ENCODE data around the gene PRSS56. TPM values are rescaled to one million over a fixed set of nuclear protein-coding genes. Genes with fewer than 3 reads are reported as not detected.
A peak's percentile ranks its signal among the peaks of the same experiment; 100 is the strongest.
"Not testable (repeated sequence)": the region's sequence is repeated elsewhere in the genome, so short reads cannot be mapped to it uniquely, and the experiment has no call there.

The PRSS56 gene
- polyA plus RNA-seq, 3 donors, result not detected

DNA sequence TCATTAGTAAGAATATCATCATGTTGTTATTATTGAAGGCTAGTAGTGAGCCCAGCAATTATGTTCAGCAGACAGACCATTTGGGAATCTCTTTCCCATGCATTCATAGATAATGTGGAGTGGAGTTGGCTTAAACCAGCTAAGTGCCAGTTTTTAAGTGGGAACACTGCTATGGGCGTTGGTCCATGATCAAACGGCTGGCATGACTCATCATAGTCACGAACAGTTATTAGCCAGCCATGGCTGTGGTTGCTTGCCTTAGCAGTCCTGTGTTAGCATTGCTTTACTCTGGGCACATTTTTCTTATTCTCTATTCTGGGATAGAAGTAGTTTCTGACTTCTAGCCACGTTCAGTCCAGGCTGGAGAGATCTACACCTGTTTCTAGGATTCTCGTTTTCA lies 48.0 kb downstream of the PRSS56 start:
- intact Hi-C loops (cut with micrococcal nuclease), result no loop called here
- Histone ChIP-seq H3K4me2 (replicated peaks; ENCODE audit: extremely low read depth, low read length, poor library complexity, severe bottlenecking) (no peak overlapping the region), H3K27ac (ENCODE audit: low read depth in 1 of 2, low read length in 2 of 2) (no peak overlapping the region), H3K27me3 (ENCODE audit: control insufficient read depth in 2 of 2, insufficient read depth in 2 of 2, low read length in 2 of 2) (no peaks in the 10 kb centered on the region), H3K36me3 (replicated peaks in 1 of 2; ENCODE audit: control insufficient read depth in 1 of 2, insufficient read depth in 2 of 2, low read length in 2 of 2) (peaks cover 92 to 99% of the 10 kb centered on the region in 2 donors), H3K4me3 (replicated peaks in 1 of 3; ENCODE audit: low read depth in 2 of 3, low read length in 3 of 3) (no peak overlapping the region), H3K79me2 (ENCODE audit: insufficient read depth, low read length) (no peaks in the 10 kb centered on the region), H4K20me1 (ENCODE audit: insufficient read depth, low read length) (peaks cover 58% of the 10 kb centered on the region), H3K9ac (ENCODE audit: insufficient read depth, low read length, poor library complexity, severe bottlenecking) (no peak overlapping the region), H2AFZ (ENCODE audit: insufficient read depth, low read depth, low read length, poor library complexity, severe bottlenecking) (no peak overlapping the region), H3K4me1 (ENCODE audit: control insufficient read depth in 1 of 2, insufficient read depth in 2 of 2, low read length in 2 of 2) (no peaks in the 10 kb centered on the region), H3K9me3 (replicated peaks in 1 of 2; ENCODE audit: control insufficient read depth in 1 of 2, insufficient read depth in 1 of 2, low read length in 2 of 2) (no peaks in the 10 kb centered on the region)
- no peak overlapping the region for H3K4me3 Mint-ChIP-seq
- H3K27ac Mint-ChIP-seq, result no peak overlapping the region
- H3K9me3 Mint-ChIP-seq, result peaks cover 0 to 1% (median 0%) of the 10 kb centered on the region in 7 donors
- H3K27me3 Mint-ChIP-seq (ENCODE audit: low read depth in 3 of 3), result peaks cover 0 to 4% (median 0%) of the 10 kb centered on the region in 3 donors
- peaks cover 95 to 100% of the 10 kb centered on the region in 2 donors for H3K36me3 Mint-ChIP-seq
- DNase-seq, result peak in 2 of 3 donors; percentile 8 to 28
- H3K4me1 Mint-ChIP-seq, result peaks cover 4% of the 10 kb centered on the region
- 54% methylated on average over 2 of the region's 5 CpGs for WGBS (ENCODE audit: insufficient coverage)
- TF ChIP-seq, protein P1, sequence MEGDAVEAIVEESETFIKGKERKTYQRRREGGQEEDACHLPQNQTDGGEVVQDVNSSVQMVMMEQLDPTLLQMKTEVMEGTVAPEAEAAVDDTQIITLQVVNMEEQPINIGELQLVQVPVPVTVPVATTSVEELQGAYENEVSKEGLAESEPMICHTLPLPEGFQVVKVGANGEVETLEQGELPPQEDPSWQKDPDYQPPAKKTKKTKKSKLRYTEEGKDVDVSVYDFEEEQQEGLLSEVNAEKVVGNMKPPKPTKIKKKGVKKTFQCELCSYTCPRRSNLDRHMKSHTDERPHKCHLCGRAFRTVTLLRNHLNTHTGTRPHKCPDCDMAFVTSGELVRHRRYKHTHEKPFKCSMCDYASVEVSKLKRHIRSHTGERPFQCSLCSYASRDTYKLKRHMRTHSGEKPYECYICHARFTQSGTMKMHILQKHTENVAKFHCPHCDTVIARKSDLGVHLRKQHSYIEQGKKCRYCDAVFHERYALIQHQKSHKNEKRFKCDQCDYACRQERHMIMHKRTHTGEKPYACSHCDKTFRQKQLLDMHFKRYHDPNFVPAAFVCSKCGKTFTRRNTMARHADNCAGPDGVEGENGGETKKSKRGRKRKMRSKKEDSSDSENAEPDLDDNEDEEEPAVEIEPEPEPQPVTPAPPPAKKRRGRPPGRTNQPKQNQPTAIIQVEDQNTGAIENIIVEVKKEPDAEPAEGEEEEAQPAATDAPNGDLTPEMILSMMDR (IDR thresholded peaks at IDR 0.05), result no peak

DNA sequence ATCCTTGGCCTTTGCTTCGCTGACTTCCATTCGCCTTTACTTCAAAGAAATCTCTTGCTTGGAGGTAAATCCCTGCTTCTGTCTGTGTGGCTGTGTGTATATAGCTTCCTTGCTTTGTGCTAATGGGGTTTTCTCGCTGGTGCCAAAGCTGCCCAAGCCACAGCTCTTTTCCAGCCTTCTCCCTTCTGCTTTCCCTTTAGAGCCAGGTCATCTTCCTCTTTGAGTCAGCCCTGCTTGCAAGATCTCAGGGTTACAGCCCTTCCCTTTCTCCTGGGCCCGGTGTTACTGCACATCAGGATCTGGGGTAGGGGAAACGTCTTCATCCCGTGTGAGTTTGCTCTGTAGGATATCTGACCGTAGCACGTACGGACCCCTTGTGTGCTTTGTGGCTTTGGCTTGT lies 49.4 kb downstream of the PRSS56 start:
- Histone ChIP-seq H2AFZ (ENCODE audit: insufficient read depth, low read depth, low read length, poor library complexity, severe bottlenecking) (no peak overlapping the region), H3K36me3 (replicated peaks in 1 of 2; ENCODE audit: control insufficient read depth in 1 of 2, insufficient read depth in 2 of 2, low read length in 2 of 2) (peaks cover 92 to 100% of the 10 kb centered on the region in 2 donors), H3K27ac (ENCODE audit: low read depth in 1 of 2, low read length in 2 of 2) (peak overlapping the region in 1 of 2 donors; percentile 31), H4K20me1 (ENCODE audit: insufficient read depth, low read length) (peaks cover 54% of the 10 kb centered on the region), H3K9ac (ENCODE audit: insufficient read depth, low read length, poor library complexity, severe bottlenecking) (no peak overlapping the region), H3K4me3 (replicated peaks in 1 of 3; ENCODE audit: low read depth in 2 of 3, low read length in 3 of 3) (no peak overlapping the region), H3K79me2 (ENCODE audit: insufficient read depth, low read length) (no peaks in the 10 kb centered on the region), H3K27me3 (ENCODE audit: control insufficient read depth in 2 of 2, insufficient read depth in 2 of 2, low read length in 2 of 2) (no peaks in the 10 kb centered on the region), H3K4me1 (ENCODE audit: control insufficient read depth in 1 of 2, insufficient read depth in 2 of 2, low read length in 2 of 2) (no peaks in the 10 kb centered on the region), H3K9me3 (replicated peaks in 1 of 2; ENCODE audit: control insufficient read depth in 1 of 2, insufficient read depth in 1 of 2, low read length in 2 of 2) (no peaks in the 10 kb centered on the region), H3K4me2 (replicated peaks; ENCODE audit: extremely low read depth, low read length, poor library complexity, severe bottlenecking) (no peak overlapping the region)
- Mint-ChIP-seq H3K4me3 (no peak overlapping the region), H3K4me1 (peaks cover 4% of the 10 kb centered on the region), H3K27ac (peak overlapping the region in 1 of 7 donors; percentile 10), H3K9me3 (peaks cover 0 to 1% (median 0%) of the 10 kb centered on the region in 7 donors), H3K36me3 (peaks cover 94 to 99% of the 10 kb centered on the region in 2 donors), H3K27me3 (ENCODE audit: low read depth in 3 of 3) (peaks cover 0 to 1% (median 0%) of the 10 kb centered on the region in 3 donors)
- TF ChIP-seq, protein P1 (IDR thresholded peaks at IDR 0.05), result no peak
- intact Hi-C loops (cut with micrococcal nuclease), result no loop called here
- DNase-seq, result no peak
- no CpG with 5 or more reads among the region's 9 CpGs for WGBS (ENCODE audit: insufficient coverage)

DNA sequence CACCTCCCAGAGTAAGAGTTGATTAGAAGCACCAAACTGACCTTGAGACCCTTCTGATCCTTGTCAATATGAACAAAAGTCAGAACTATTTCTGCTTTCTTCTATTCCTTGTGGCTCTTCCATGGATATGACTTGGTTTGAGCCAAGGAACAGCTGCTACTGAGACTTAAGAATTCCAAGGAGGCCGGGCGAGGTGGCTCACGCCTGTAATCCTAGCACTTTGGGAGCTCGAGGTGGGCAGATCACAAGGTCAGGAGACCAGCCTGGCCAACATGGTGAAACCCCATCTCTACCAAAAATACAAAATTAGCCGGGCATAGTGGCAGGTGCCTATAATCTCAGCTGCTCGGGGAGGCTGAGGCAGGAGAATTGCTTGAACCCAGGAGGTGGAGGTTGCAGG lies 50.3 kb downstream of the PRSS56 start:
- H3K27me3 ChIP-seq (ENCODE audit: control insufficient read depth in 2 of 2, insufficient read depth in 2 of 2, low read length in 2 of 2); intact Hi-C loops (cut with micrococcal nuclease); H3K9me3 Mint-ChIP-seq; H3K4me1 Mint-ChIP-seq; H3K79me2 ChIP-seq (ENCODE audit: insufficient read depth, low read length); H3K27me3 Mint-ChIP-seq (ENCODE audit: low read depth in 3 of 3); H3K27ac Mint-ChIP-seq; H3K4me3 ChIP-seq (replicated peaks in 1 of 3; ENCODE audit: low read depth in 2 of 3, low read length in 3 of 3); H3K9ac ChIP-seq (ENCODE audit: insufficient read depth, low read length, poor library complexity, severe bottlenecking); H3K4me1 ChIP-seq (ENCODE audit: control insufficient read depth in 1 of 2, insufficient read depth in 2 of 2, low read length in 2 of 2); H3K27ac ChIP-seq (ENCODE audit: low read depth in 1 of 2, low read length in 2 of 2); H3K4me2 ChIP-seq (replicated peaks; ENCODE audit: extremely low read depth, low read length, poor library complexity, severe bottlenecking); H3K4me3 Mint-ChIP-seq; DNase-seq; H3K9me3 ChIP-seq (replicated peaks in 1 of 2; ENCODE audit: control insufficient read depth in 1 of 2, insufficient read depth in 1 of 2, low read length in 2 of 2); H2AFZ ChIP-seq (ENCODE audit: insufficient read depth, low read depth, low read length, poor library complexity, severe bottlenecking): not testable (repeated sequence)
- H3K36me3 Mint-ChIP-seq, result peaks cover 93 to 99% of the 10 kb centered on the region in 2 donors
- peaks cover 54% of the 10 kb centered on the region for H4K20me1 ChIP-seq (ENCODE audit: insufficient read depth, low read length)
- H3K36me3 ChIP-seq (replicated peaks in 1 of 2; ENCODE audit: control insufficient read depth in 1 of 2, insufficient read depth in 2 of 2, low read length in 2 of 2), result peaks cover 90 to 100% of the 10 kb centered on the region in 2 donors
- 96% methylated on average over 3 of the region's 6 CpGs for WGBS (ENCODE audit: insufficient coverage)

Measured in CD14-positive monocyte (primary cell).